Stimulated activated CD8-positive, alpha-beta memory T cell treated with anti-CD3 and anti-CD28 coated beads, Interleukin-15, amount 100 ng/mL, for 48 hours (primary cell): ENCODE results near the gene ARHGAP18.

Experiments used
- DNase-seq, 2 donors: peaks; one replicate each; pipeline ENCODE4 v3.0.0-alpha.2; 2020; ENCODE audit warnings: low read depth in 2 of 2

Gene ARHGAP18

DNA sequence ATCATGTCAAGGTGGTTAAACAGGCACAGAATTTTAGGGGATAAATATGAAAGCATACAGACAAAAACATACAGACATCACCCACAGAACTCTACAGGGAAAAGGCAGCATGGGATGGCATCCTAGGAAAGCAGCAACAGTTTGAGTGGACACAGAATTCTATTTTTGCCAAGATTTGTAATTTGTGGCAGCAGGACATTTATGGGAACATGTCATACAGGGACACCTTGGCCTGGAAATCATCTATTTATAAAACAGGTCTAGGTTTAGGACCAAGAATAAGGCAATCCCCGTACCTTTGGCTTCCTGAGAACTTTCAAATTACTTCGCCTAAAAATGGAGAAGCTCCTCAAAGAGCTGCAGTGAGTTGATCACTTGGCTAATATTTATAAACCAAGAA is 17.5 kb downstream of the ARHGAP18 start:
- DNase-seq, result no peak

GRCh38 chr6:129691709-129692108 is 18.3 kb downstream of the ARHGAP18 start:
- DNase-seq, result no peak

DNA sequence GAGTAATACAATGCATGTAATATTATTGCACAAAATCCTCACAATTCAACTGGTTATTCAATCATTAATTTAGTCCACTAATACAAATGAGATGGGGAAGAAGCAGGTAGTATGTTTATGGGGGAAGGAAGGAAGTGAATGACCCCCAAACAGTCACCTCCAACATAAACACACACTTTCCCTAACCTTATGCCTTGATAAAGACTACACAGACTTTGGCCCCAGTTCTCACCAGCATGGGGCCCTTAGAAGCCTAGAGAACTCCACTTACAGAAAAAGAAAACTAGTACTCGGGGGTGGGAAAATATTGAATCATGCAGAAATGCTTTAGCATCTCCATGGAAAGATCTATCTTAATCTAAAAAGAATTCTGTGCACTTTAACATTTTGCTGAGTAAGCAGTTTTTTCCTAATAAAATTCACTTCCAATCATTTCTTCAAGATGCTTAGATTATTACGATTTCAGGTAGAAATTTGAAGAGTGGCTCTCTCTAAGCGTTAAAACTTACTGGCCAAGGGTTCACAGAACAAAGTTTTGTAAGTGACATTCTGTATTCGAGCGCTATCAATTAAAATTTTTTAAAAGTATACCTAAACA is 18.8 kb downstream of the ARHGAP18 start:
- DNase-seq, result no peak

GRCh38 chr6:129686941-129687627 is 22.9 kb downstream of the ARHGAP18 start:
- DNase-seq, result peak; percentile 30 to 33

DNA sequence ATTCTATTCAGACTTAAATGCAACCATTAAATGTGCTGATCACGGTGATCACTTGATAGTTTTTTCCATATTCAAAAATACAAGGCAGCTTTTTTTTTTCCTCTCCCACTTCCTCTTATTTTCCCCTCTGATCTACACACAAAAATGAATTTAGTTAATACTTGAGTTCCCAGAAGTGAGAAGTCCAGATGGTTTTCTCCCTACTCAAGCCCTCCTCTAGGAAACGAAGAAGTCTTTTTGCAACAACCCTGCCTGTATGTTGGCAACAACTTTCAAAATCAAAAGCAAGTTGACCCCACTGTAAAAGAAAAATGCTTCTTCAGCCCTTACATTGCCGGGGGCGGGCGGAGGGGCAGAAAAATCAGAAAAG is 24.3 kb downstream of the ARHGAP18 start:
- DNase-seq, result no peak

GRCh38 chr6:129684903-129685661 is 24.9 kb downstream of the ARHGAP18 start:
- no peak for DNase-seq

DNA sequence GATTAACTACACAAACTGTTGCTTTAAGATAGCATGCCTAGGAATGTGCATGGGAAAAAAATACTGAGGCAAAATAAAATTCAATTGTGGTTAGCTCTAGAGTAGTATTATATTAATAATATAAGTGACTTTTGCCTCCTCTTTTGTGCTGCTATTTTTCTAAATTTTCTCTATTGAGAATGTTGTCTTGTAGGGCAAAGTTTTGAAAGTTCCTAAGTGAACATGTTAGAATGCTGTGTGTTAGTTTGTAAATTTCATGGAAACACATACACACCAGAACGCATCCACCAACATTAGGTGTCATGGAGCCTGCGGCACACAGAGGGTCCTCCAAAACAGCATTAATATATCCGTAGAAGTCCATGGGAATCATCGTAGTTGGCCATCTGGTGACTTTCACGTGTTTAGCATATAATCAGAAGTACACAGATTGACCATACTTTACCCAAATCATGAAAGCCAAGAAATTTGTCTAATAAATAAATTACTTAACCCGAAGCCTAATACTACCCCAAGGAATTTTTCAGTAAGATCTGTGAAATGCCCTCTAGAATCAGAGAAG is 25.6 kb downstream of the ARHGAP18 start:
- DNase-seq, result no peak

GRCh38 chr6:129683601-129684322 is 26.2 kb downstream of the ARHGAP18 start:
- peak; percentile 53 to 61 for DNase-seq

- no peak for DNase-seq
Observed at GRCh38 chr6:129681913-129682205, 28.1 kb downstream of the ARHGAP18 start.

- no peak for DNase-seq
Observed at GRCh38 chr6:129680633-129681032, 29.3 kb downstream of the ARHGAP18 start.

DNA sequence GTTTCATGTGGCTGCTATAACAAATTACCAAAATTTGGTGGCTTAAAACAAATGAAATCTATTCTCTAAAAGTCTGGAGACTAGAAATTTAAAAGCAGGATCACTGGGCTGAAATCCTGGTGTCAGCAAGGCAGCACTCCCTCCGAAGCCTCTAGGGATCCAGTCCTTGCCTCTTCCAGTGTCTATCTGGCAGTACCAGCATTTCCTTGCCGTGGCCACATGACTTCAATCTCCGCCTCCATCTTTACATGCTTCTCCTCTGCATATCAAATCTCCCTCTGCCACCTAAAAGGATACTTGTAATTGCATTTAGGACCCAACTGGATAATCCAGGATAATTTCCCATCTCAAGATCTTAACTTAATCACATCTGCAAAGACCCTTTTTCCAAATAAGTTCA is 30.2 kb downstream of the ARHGAP18 start:
- DNase-seq, result no peak

DNA sequence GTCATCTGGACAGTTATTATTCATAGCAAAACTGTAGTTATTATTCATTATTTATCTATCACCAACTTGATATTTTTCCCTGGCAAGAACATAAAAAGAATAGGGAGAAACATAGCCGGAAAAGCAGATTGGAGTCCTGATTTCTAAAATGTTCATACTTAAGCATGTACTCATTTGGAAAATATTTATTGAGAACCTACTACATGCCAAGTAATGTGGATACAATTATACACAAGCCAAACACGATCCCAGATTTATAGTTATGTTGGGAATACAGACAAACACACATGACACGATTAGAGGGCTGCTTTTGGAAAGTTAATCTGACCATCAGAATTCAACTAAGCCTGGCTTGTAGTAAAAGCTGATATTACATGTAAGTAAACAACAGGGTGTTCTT is 30.7 kb downstream of the ARHGAP18 start:
- DNase-seq, result no peak

GRCh38 chr6:129678463-129678862 is 31.5 kb downstream of the ARHGAP18 start:
- DNase-seq, result no peak

- DNase-seq, result no peak
Observed at GRCh38 chr6:129677620-129678325, 32.2 kb downstream of the ARHGAP18 start.

DNA sequence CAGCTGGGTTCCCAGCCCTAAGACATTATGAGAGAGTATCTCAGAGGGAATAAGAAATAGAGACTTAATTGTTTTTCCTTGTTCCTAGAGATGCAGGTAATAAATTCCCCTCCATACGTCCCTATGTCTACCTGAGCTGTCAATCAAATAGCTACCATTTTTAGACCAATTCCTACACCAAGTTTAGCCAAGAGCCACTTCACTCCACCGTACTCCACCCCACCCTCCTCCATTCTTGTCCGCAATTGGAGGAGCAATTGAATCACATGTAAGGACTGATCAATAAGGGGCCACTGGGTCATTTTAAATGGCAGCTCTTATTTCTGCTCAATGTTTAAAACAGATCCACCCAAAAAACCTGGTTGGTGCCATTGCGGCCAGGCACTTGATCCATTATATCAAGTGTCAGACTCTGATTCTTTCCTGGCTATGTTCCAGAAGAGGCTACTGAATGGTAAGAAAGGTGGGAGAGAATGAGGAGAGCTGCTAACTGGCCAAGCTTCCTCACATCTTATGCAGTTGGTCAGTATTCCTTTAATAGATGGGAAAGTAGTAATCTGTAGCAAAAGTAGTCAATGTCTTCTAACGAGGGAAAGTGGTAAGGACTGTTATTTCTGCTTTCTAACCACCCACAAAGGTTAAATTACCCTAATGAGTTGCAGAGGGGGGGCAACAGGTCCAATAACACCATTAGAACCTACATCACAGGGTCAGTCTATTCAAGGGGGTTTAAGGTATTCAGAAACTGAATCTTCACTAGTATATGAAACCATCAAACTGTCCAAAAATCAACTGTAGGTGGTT is 34.1 kb downstream of the ARHGAP18 start:
- DNase-seq, result no peak

DNA sequence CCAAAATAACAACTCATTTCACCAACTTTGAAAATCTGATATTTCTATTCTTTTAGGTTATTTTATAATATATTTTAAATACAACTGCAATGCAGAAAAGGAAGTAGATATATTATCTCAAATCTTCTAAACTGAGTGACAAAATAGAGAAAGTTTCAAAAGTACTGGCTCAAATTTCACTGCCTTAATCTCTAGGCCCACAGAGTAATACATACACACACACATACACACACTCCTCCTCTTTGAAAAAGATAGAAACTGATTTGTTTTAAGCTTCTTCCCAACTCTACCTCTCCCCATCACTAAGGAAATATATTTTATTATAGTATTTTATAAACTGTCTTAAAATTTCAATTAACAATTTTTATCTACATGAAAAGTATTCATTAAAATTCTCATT is 36.2 kb downstream of the ARHGAP18 start:
- no peak for DNase-seq

GRCh38 chr6:129672881-129673631 is 36.9 kb downstream of the ARHGAP18 start:
- DNase-seq, result peak in 1 of 2 donors; percentile 11

DNA sequence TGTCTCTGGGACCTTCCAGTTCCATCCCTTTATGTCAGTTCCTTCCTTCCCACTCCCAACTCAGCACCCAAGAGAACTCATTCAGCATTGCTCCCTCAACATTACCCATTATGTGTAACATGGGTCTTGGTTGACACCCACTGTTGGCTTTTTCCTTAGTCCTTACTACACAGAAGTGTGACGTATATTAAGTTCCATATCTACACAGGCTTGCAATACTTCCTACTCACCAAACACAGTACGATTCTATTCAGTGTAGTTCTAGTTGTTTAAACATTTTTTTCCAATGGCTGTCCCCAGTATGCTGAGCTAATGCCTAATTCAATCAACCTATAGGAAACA is 37.7 kb downstream of the ARHGAP18 start:
- DNase-seq, result peak in 1 of 2 donors; percentile 1

DNA sequence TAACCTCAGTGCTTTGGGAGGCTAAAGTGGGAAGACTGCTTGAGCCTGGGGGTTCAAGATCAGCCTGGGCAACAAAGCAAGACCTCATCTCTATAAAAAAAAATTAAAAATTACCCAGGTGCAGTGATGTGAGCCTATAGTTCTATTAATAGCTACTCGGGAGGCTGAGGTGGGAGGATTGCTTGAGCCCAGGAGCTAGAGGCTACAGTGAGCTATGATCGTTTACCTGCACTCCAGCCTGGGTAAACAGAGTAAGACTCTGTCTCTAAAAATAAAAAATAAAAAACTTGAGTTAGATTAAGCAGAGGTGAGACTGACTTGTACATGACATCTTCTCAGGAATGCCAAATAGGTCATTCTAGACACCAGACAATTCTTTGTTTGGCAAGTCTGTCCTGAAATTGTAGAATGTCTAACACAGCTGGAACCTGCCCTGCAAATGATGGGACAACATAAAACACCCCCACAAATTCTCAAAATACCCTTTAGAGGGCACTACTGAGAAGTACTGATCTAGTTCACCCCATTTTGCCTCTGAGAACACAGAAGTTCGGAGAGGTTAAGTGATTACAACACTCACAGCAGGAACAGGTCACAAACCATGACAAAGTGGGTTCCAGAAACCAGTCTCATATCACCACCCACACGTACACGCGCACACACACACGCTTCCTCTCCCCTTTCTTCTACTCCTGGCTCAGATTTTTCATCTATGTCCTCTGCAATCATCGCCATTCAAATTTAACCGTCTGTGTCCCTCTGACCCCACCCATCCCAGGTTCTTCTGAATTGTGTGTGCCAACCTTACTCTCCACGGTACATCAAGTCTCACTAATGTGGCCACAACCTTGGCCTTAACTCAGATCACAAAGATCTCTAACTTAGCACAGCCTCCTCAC is 38.3 kb downstream of the ARHGAP18 start:
- peak; percentile 37 to 60 for DNase-seq
